Measurements from ENCODE around the gene ATXN7L2. TPM values are rescaled to one million over a fixed set of nuclear protein-coding genes. Genes with fewer than 3 reads are reported as not detected.

The ATXN7L2 gene
- total RNA-seq, 1 donor from 2014 or later, result 5.5 TPM

DNA sequence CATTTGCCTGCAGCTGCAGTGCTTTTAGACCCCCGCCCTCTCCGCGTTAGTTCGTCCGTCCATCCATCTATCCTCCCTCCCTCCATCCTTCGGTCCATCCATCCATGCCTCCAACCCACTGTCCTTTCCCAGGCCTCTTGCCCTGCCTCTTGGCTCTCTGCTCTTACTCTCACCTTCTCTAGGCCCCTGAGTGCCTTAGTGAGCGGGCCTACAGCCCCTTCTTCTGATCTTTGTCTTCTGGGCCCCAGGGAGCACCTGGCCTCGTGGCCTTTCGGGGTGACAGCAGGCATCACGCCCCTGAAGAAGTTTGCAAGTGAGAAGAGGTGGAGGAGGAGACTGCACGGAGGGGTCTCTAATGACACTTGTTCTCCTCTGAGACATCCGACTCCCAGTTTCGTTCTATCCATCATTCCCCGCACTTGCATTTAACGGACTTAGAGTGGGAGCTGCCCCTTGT, 842 bp downstream of the ATXN7L2 start:
- H3K4me3 Mint-ChIP-seq (ENCODE audit: unreplicated experiment), result peak overlapping the region; percentile 95

GRCh38 chr1:109485001-109485400, 1.3 kb downstream of the ATXN7L2 start:
- Histone ChIP-seq H3K9me3 (ENCODE audit: insufficient read depth, low read depth, low read length) (no peaks in the 10 kb centered on the region), H3K36me3 (ENCODE audit: insufficient read depth, low read length) (peaks cover 7% of the 10 kb centered on the region), H3K4me2 (ENCODE audit: low read length) (peak overlapping the region; percentile 99), H3K27me3 (ENCODE audit: insufficient read depth, low read length) (peaks cover 14% of the 10 kb centered on the region), H3K9ac (ENCODE audit: low read length) (peak overlapping the region; percentile 90), H2AFZ (ENCODE audit: low read depth, low read length) (peak overlapping the region; percentile 85), H3K79me2 (ENCODE audit: insufficient read depth, low read length) (peaks cover 18% of the 10 kb centered on the region), H4K20me1 (ENCODE audit: insufficient read depth, low read length) (no peaks in the 10 kb centered on the region), H3K4me1 (ENCODE audit: insufficient read depth, low read length) (peaks cover 6% of the 10 kb centered on the region), H3K4me3 (ENCODE audit: insufficient read depth, low read depth, low read length) (peak overlapping the region; percentile 84), H3K27ac (ENCODE audit: low read depth, low read length) (no peak overlapping the region)
- Mint-ChIP-seq H3K36me3 (ENCODE audit: low read depth, unreplicated experiment) (peaks cover 11% of the 10 kb centered on the region), H3K27ac (ENCODE audit: unreplicated experiment) (peak overlapping the region; percentile 88), H3K27me3 (ENCODE audit: low read depth, unreplicated experiment) (peaks cover 10% of the 10 kb centered on the region), H3K4me1 (ENCODE audit: low read depth, unreplicated experiment) (peaks cover 12% of the 10 kb centered on the region), H3K9me3 (ENCODE audit: unreplicated experiment) (no peaks in the 10 kb centered on the region), H3K4me3 (ENCODE audit: unreplicated experiment) (peak overlapping the region; percentile 95)
- DNase-seq (ENCODE audit: low read depth), result no peak
- TF ChIP-seq, protein P1, sequence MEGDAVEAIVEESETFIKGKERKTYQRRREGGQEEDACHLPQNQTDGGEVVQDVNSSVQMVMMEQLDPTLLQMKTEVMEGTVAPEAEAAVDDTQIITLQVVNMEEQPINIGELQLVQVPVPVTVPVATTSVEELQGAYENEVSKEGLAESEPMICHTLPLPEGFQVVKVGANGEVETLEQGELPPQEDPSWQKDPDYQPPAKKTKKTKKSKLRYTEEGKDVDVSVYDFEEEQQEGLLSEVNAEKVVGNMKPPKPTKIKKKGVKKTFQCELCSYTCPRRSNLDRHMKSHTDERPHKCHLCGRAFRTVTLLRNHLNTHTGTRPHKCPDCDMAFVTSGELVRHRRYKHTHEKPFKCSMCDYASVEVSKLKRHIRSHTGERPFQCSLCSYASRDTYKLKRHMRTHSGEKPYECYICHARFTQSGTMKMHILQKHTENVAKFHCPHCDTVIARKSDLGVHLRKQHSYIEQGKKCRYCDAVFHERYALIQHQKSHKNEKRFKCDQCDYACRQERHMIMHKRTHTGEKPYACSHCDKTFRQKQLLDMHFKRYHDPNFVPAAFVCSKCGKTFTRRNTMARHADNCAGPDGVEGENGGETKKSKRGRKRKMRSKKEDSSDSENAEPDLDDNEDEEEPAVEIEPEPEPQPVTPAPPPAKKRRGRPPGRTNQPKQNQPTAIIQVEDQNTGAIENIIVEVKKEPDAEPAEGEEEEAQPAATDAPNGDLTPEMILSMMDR (IDR thresholded peaks at IDR 0.05; ENCODE audit: insufficient read depth, low read depth, low read length), result no peak
- no peak for TF ChIP-seq EZH2 (IDR thresholded peaks at IDR 0.05; ENCODE audit: insufficient read depth, low read length)
- FAIRE-seq, result no peak

More for the DNA sequence above, 842 bp downstream of the ATXN7L2 start:
- no peaks in the 10 kb centered on the region for H4K20me1 ChIP-seq (ENCODE audit: insufficient read depth, low read length)
- peaks cover 6% of the 10 kb centered on the region for H3K4me1 ChIP-seq (ENCODE audit: insufficient read depth, low read length)
- peaks cover 14% of the 10 kb centered on the region for H3K27me3 ChIP-seq (ENCODE audit: insufficient read depth, low read length)
- H3K4me2 ChIP-seq (ENCODE audit: low read length), result peak overlapping the region; percentile 99
- H3K27ac ChIP-seq (ENCODE audit: low read depth, low read length), result peak overlapping the region; percentile 87
- H2AFZ ChIP-seq (ENCODE audit: low read depth, low read length), result peak overlapping the region; percentile 85
- H3K27ac Mint-ChIP-seq (ENCODE audit: unreplicated experiment), result peak overlapping the region; percentile 88
- no peak for TF ChIP-seq EZH2 (IDR thresholded peaks at IDR 0.05; ENCODE audit: insufficient read depth, low read length)
- TF ChIP-seq, protein P1 (IDR thresholded peaks at IDR 0.05; ENCODE audit: insufficient read depth, low read depth, low read length), result no peak
- peaks cover 9% of the 10 kb centered on the region for H3K36me3 Mint-ChIP-seq (ENCODE audit: low read depth, unreplicated experiment)
- peak overlapping the region; percentile 84 for H3K4me3 ChIP-seq (ENCODE audit: insufficient read depth, low read depth, low read length)
- H3K36me3 ChIP-seq (ENCODE audit: insufficient read depth, low read length), result peaks cover 7% of the 10 kb centered on the region
- H3K79me2 ChIP-seq (ENCODE audit: insufficient read depth, low read length), result peaks cover 18% of the 10 kb centered on the region
- H3K4me1 Mint-ChIP-seq (ENCODE audit: low read depth, unreplicated experiment), result peaks cover 12% of the 10 kb centered on the region
- H3K9ac ChIP-seq (ENCODE audit: low read length), result peak overlapping the region; percentile 90
- DNase-seq (ENCODE audit: low read depth), result no peak
- no peaks in the 10 kb centered on the region for H3K9me3 Mint-ChIP-seq (ENCODE audit: unreplicated experiment)
- FAIRE-seq, result no peak
- no peaks in the 10 kb centered on the region for H3K9me3 ChIP-seq (ENCODE audit: insufficient read depth, low read depth, low read length)
- peaks cover 15% of the 10 kb centered on the region for H3K27me3 Mint-ChIP-seq (ENCODE audit: low read depth, unreplicated experiment)

GRCh38 chr1:109487261-109487660, 3.6 kb downstream of the ATXN7L2 start:
- FAIRE-seq (no peak), DNase-seq (ENCODE audit: low read depth) (no peak)
- Histone ChIP-seq H3K9me3 (ENCODE audit: insufficient read depth, low read depth, low read length) (no peaks in the 10 kb centered on the region), H3K4me3 (ENCODE audit: insufficient read depth, low read depth, low read length) (no peak overlapping the region), H4K20me1 (ENCODE audit: insufficient read depth, low read length) (no peaks in the 10 kb centered on the region), H3K4me1 (ENCODE audit: insufficient read depth, low read length) (peaks cover 6% of the 10 kb centered on the region), H3K27ac (ENCODE audit: low read depth, low read length) (no peak overlapping the region), H3K79me2 (ENCODE audit: insufficient read depth, low read length) (peaks cover 18% of the 10 kb centered on the region), H3K27me3 (ENCODE audit: insufficient read depth, low read length) (peaks cover 6% of the 10 kb centered on the region), H3K36me3 (ENCODE audit: insufficient read depth, low read length) (peaks cover 7% of the 10 kb centered on the region), H3K4me2 (ENCODE audit: low read length) (no peak overlapping the region), H3K9ac (ENCODE audit: low read length) (no peak overlapping the region), H2AFZ (ENCODE audit: low read depth, low read length) (no peak overlapping the region)
- TF ChIP-seq, protein P1 (IDR thresholded peaks at IDR 0.05; ENCODE audit: insufficient read depth, low read depth, low read length), result no peak
- no peak for TF ChIP-seq EZH2 (IDR thresholded peaks at IDR 0.05; ENCODE audit: insufficient read depth, low read length)
- peaks cover 2% of the 10 kb centered on the region for H3K27me3 Mint-ChIP-seq (ENCODE audit: low read depth, unreplicated experiment)
- H3K9me3 Mint-ChIP-seq (ENCODE audit: unreplicated experiment), result no peaks in the 10 kb centered on the region
- H3K27ac Mint-ChIP-seq (ENCODE audit: unreplicated experiment), result no peak overlapping the region
- H3K36me3 Mint-ChIP-seq (ENCODE audit: low read depth, unreplicated experiment), result peaks cover 15% of the 10 kb centered on the region
- H3K4me1 Mint-ChIP-seq (ENCODE audit: low read depth, unreplicated experiment), result peaks cover 12% of the 10 kb centered on the region
- H3K4me3 Mint-ChIP-seq (ENCODE audit: unreplicated experiment), result no peak overlapping the region
